Measurements from ENCODE around the gene LHX4. TPM values are rescaled to one million over a fixed set of nuclear protein-coding genes. Genes with fewer than 3 reads are reported as not detected.

The LHX4 gene
- total and polyA plus RNA-seq, 9 of the 15 experiments (the other 6 are each of a cell fraction or from before 2014, with no cell fraction given) = 0.01 to 0.11 (median 0.07) TPM; not detected in 5

DNA sequence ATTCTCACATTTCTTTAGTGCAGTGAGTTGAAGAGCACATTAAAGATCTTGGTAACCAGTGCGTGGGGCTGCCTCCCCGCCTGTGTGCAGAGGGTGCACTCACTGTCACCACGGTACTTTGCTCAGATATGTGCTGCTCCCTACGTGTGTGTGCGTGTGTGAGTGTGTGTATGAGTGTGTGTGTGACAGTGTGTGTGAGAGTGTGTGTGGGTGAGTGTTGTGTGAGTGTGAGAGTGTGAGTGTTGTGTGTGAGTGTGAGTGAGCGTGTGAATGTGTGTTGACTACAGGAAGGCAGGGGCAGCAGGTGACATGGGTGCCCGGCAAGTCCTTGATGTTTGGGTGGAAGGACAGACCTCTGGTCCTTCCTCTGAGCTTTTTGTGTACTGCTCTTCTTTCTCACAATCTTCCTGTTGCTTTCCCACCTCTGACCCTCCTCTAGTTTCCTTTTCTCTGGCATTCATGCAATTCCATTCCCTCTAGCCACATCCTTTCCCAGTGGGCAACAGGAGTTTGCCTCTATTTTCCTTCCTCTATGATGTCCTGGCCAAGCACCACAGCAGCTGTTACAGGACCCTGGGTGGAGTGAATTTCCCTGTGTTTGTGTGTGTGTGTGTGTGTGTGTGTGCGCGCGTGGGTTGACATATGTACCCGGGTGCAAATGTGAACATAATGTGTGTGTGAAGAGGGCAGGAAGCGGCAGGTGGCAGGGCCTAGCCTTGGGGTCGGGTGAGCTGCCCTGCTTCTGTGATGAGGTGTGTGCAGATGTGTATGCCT, 19.8 kb downstream of the LHX4 start (continued):
- TF ChIP-seq ZBTB26 (CRISPR knock-in tag; IDR thresholded peaks at IDR 0.05) (peak; percentile 21; the same call in 1 of the 2 replicates), POLR2A (conservative IDR thresholded peaks at IDR 0.05) (no peak), PHF8 (IDR thresholded peaks at IDR 0.05; ENCODE audit: borderline replicate concordance, low read length) (no peak), TGIF2 (CRISPR knock-in tag; IDR thresholded peaks at IDR 0.05) (no peak), CAMTA2 (CRISPR knock-in tag; conservative IDR thresholded peaks at IDR 0.05) (no peak), IRF2 (CRISPR knock-in tag; IDR thresholded peaks at IDR 0.05) (no peak), RFX1 (IDR thresholded peaks at IDR 0.05) (no peak), TSC22D4 (tag; IDR thresholded peaks at IDR 0.05) (0 out of 2 replicates have a peak, but pooled peaks have one; percentile 14), MYNN (IDR thresholded peaks at IDR 0.05) (no peak), MYNN (CRISPR knock-in tag; IDR thresholded peaks at IDR 0.05) (no peak), ZNF134 (CRISPR knock-in tag; conservative IDR thresholded peaks at IDR 0.05) (no peak), RBBP5 (IDR thresholded peaks at IDR 0.05; ENCODE audit: borderline replicate concordance, insufficient read depth, low read length, poor library complexity, severe bottlenecking) (no peak), ZNF277 (CRISPR knock-in tag; IDR thresholded peaks at IDR 0.05; ENCODE audit: borderline replicate concordance) (no peak)
- TF ChIP-seq, protein P1, sequence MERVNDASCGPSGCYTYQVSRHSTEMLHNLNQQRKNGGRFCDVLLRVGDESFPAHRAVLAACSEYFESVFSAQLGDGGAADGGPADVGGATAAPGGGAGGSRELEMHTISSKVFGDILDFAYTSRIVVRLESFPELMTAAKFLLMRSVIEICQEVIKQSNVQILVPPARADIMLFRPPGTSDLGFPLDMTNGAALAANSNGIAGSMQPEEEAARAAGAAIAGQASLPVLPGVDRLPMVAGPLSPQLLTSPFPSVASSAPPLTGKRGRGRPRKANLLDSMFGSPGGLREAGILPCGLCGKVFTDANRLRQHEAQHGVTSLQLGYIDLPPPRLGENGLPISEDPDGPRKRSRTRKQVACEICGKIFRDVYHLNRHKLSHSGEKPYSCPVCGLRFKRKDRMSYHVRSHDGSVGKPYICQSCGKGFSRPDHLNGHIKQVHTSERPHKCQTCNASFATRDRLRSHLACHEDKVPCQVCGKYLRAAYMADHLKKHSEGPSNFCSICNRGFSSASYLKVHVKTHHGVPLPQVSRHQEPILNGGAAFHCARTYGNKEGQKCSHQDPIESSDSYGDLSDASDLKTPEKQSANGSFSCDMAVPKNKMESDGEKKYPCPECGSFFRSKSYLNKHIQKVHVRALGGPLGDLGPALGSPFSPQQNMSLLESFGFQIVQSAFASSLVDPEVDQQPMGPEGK (CRISPR knock-in tag; IDR thresholded peaks at IDR 0.05; ENCODE audit: borderline replicate concordance) = no peak
- TF ChIP-seq, protein P2, sequence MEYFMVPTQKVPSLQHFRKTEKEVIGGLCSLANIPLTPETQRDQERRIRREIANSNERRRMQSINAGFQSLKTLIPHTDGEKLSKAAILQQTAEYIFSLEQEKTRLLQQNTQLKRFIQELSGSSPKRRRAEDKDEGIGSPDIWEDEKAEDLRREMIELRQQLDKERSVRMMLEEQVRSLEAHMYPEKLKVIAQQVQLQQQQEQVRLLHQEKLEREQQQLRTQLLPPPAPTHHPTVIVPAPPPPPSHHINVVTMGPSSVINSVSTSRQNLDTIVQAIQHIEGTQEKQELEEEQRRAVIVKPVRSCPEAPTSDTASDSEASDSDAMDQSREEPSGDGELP (CRISPR knock-in tag; IDR thresholded peaks at IDR 0.05; ENCODE audit: borderline replicate concordance) = no peak

Data from K562 (cell line).